Prostate gland (tissue), 2 donors: ENCODE results near the gene CTDSPL2. TPM values are rescaled to one million over a fixed set of nuclear protein-coding genes. Genes with fewer than 3 reads are reported as not detected.
"Not testable (repeated sequence)": the region's sequence is repeated elsewhere in the genome, so short reads cannot be mapped to it uniquely, and the experiment has no call there.

ENCODE experiments used
- DNase-seq: peaks from one replicate; pipeline ENCODE4 v3.0.0-alpha.2; 2019; ENCODE audit warnings: low spot score
- H3K27ac ChIP-seq, 2 donors: fragments of 200-600 bp; sonication (generic); 2 replicates each; pipeline ENCODE4 v1.5.1; 2017 to 2019
- H3K27me3 ChIP-seq: fragments of 200-600 bp; sonication (generic); replicated peaks from 2 replicates; pipeline ENCODE4 v1.5.1; 2019; ENCODE audit not compliant: insufficient read depth
- H3K36me3 ChIP-seq, 2 donors: fragments of 200-600 bp; sonication (generic); 1 replicate in 1 of 2; 2 replicates in 1 of 2; pipeline versions ENCODE4 v1.5.1 to v1.8.1; 2017 to 2019
- H3K4me1 ChIP-seq: fragments of 200-600 bp; sonication (generic); replicated peaks from 2 replicates; pipeline ENCODE4 v1.5.1; 2019
- H3K4me3 ChIP-seq, 2 donors: fragments of 200-600 bp; sonication (generic); 2 replicates each; pipeline ENCODE4 v1.5.1; 2017 to 2019
- H3K9me3 ChIP-seq: fragments of 200-600 bp; sonication (generic); 2 replicates; pipeline ENCODE4 v1.5.1; 2017
- CTCF ChIP-seq, 4 experiments: fragments of 200-600 bp in 2 of 4; fragments of 450-650 bp in 2 of 4; sonication (generic) in 2 of 4; IDR thresholded peaks; 1 replicate in 3 of 4; 2 replicates in 1 of 4; pipeline ENCODE4 v1.5.1; 2016 to 2019; ENCODE audit warnings: antibody characterized with exemption in 4 of 4, mild to moderate bottlenecking in 2 of 4, moderate library complexity in 2 of 4
- POLR2A ChIP-seq: fragments of 450-650 bp; IDR thresholded peaks from one replicate; pipeline ENCODE4 v1.6.1; 2016; ENCODE audit warnings: antibody characterized with exemption, mild to moderate bottlenecking
- POLR2AphosphoS5 ChIP-seq: sonication (generic); formaldehyde crosslinking; IDR thresholded peaks from one replicate; pipeline ENCODE4 v1.6.1; 2017; ENCODE audit warnings: antibody characterized with exemption
- WGBS: methylation state at CpG from one replicate; pipeline ENCODE4 v1.1.5; 2018; 5-methylcytosine and 5-hydroxymethylcytosine counted together
- intact Hi-C: fragments of 100-400 bp; cut with DNase I; formaldehyde crosslinking; loops from one replicate; pipeline ENCODE4 v1.14.2; 2022
- total RNA-seq, 2 donors: library from RNA; depleted of rRNA; stranded (reverse); fragments of >200 nt; gene quantifications; one replicate each; pipeline ENCODE4 v1.1.0, GENCODE V29; 2016

CTDSPL2 gene
- total RNA-seq, 2 donors from 2014 or later, result 32.5 to 67.5 TPM

GRCh38 chr15:44447772-44448376 is 20.4 kb downstream of the CTDSPL2 start:
- Histone ChIP-seq H3K36me3 (no peaks in the 10 kb centered on the region), H3K4me3 (no peak overlapping the region), H3K4me1 (no peaks in the 10 kb centered on the region), H3K27me3 (no peaks in the 10 kb centered on the region), H3K27ac (no peak overlapping the region), H3K9me3 (no peaks in the 10 kb centered on the region)
- DNase-seq, result no peak
- intact Hi-C loops, result no loop called here
- 96% methylated on average over 11 of the region's 11 CpGs for WGBS
- TF ChIP-seq POLR2A, result no peak
- TF ChIP-seq POLR2AphosphoS5, result no peak
- TF ChIP-seq CTCF (IDR thresholded peaks at IDR 0.05), result no peak

- Histone ChIP-seq H3K4me1 (no peaks in the 10 kb centered on the region), H3K4me3 (no peak overlapping the region), H3K27me3 (no peaks in the 10 kb centered on the region), H3K27ac (no peak overlapping the region), H3K9me3 (no peaks in the 10 kb centered on the region), H3K36me3 (no peaks in the 10 kb centered on the region)
- TF ChIP-seq POLR2AphosphoS5 (no peak), CTCF (IDR thresholded peaks at IDR 0.05) (no peak), POLR2A (no peak)
- WGBS, result 62% methylated on average over 1 of the region's 1 CpG
- intact Hi-C loops, result no loop called here
- no peak for DNase-seq
Observed at GRCh38 chr15:44450172-44450571, 22.7 kb downstream of the CTDSPL2 start.

- intact Hi-C loops, H3K4me1 ChIP-seq, H3K4me3 ChIP-seq, H3K9me3 ChIP-seq, DNase-seq, H3K36me3 ChIP-seq, H3K27me3 ChIP-seq, H3K27ac ChIP-seq: not testable (repeated sequence)
- WGBS, result 93% methylated on average over 6 of the region's 6 CpGs
Observed at GRCh38 chr15:44453578-44454283, 26.3 kb downstream of the CTDSPL2 start.

- intact Hi-C loops, result no loop called here
- no peak overlapping the region for H3K4me3 ChIP-seq
Observed at GRCh38 chr15:44458429-44458828, 31.0 kb downstream of the CTDSPL2 start.

More at GRCh38 chr15:44458429-44458828, 31.0 kb downstream of the CTDSPL2 start:
- Histone ChIP-seq H3K4me1 (no peaks in the 10 kb centered on the region), H3K27me3 (no peaks in the 10 kb centered on the region), H3K9me3 (no peaks in the 10 kb centered on the region), H3K36me3 (no peaks in the 10 kb centered on the region), H3K27ac (no peak overlapping the region)
- DNase-seq, result no peak
- TF ChIP-seq POLR2AphosphoS5 (no peak), POLR2A (no peak), CTCF (IDR thresholded peaks at IDR 0.05) (no peak)
- WGBS, result 42% methylated on average over 4 of the region's 4 CpGs
